MM.1S (cell line): ENCODE data around the gene CDADC1.

Source experiments
- DNase-seq: peaks from one replicate; pipeline ENCODE4 v3.0.0-alpha.2; 2015
- H2AFZ ChIP-seq: fragments of 300-600 bp; sonication (generic); 2 replicates; pipeline ENCODE4 v1.6.0; 2016; ENCODE audit warnings: antibody characterized with exemption, low read length
- H3F3A ChIP-seq: fragments of 300-600 bp; sonication (generic); 2 replicates; pipeline ENCODE4 v1.6.1; 2016; ENCODE audit warnings: mild to moderate bottlenecking, antibody characterized with exemption, low read length, moderate library complexity, mixed read lengths; ENCODE audit not compliant: insufficient read depth
- H3K27ac ChIP-seq: fragments of 300-600 bp; sonication (generic); 2 replicates; pipeline ENCODE4 v1.5.1; 2016; ENCODE audit warnings: mild to moderate bottlenecking, low read length
- H3K27me3 ChIP-seq: fragments of 300-600 bp; sonication (generic); replicated peaks from 2 replicates; pipeline ENCODE4 v1.6.0; 2016; ENCODE audit warnings: low read length; ENCODE audit not compliant: insufficient read depth
- H3K36me3 ChIP-seq: fragments of 300-600 bp; sonication (generic); replicated peaks from 2 replicates; pipeline ENCODE4 v1.6.1; 2016; ENCODE audit warnings: mild to moderate bottlenecking, low read length, mixed read lengths; ENCODE audit not compliant: insufficient read depth
- H3K4me1 ChIP-seq: fragments of 300-600 bp; sonication (generic); 2 replicates; pipeline ENCODE4 v1.6.1; 2016; ENCODE audit warnings: low read length, mixed read lengths
- H3K4me2 ChIP-seq: fragments of 300-600 bp; sonication (generic); 2 replicates; pipeline ENCODE4 v1.6.0; 2016; ENCODE audit warnings: low read depth, low read length
- H3K4me3 ChIP-seq: fragments of 300-600 bp; sonication (generic); 2 replicates; pipeline ENCODE4 v1.5.1; 2016; ENCODE audit warnings: low read length, mixed read lengths
- H3K79me2 ChIP-seq: fragments of 300-600 bp; sonication (generic); 2 replicates; pipeline ENCODE4 v1.6.1; 2016; ENCODE audit warnings: mixed run types, low read length, mixed read lengths
- H3K9ac ChIP-seq: fragments of 300-600 bp; sonication (generic); 2 replicates; pipeline ENCODE4 v1.6.1; 2016; ENCODE audit warnings: low read length, mixed read lengths
- H3K9me2 ChIP-seq: fragments of 300-600 bp; sonication (generic); replicated peaks from 2 replicates; pipeline ENCODE4 v1.6.1; 2016; ENCODE audit warnings: mild to moderate bottlenecking, low read length, mixed read lengths; ENCODE audit not compliant: insufficient read depth
- H3K9me3 ChIP-seq: fragments of 300-600 bp; sonication (generic); replicated peaks from 2 replicates; pipeline ENCODE4 v1.6.1; 2016; ENCODE audit warnings: mild to moderate bottlenecking, low read length, mixed read lengths; ENCODE audit not compliant: insufficient read depth
- H4K20me1 ChIP-seq: fragments of 300-600 bp; sonication (generic); 2 replicates; pipeline ENCODE4 v1.6.1; 2016; ENCODE audit warnings: mild to moderate bottlenecking, low read length, moderate library complexity, mixed read lengths; ENCODE audit not compliant: insufficient read depth
- EZH2 ChIP-seq: fragments of 300-600 bp; sonication (generic); optimal IDR thresholded peaks from 2 replicates; pipeline ENCODE3; 2017; ENCODE audit warnings: low read depth, mild to moderate bottlenecking, antibody characterized with exemption, low read length, mixed read lengths
- EZH2phosphoT487 ChIP-seq: fragments of 300-600 bp; sonication (generic); IDR thresholded peaks from 2 replicates; pipeline ENCODE4 v1.6.1; 2018; ENCODE audit warnings: antibody characterized with exemption, low read length
- TF ChIP-seq, protein P1 (sequence below): fragments of 300-600 bp; sonication (generic); IDR thresholded peaks from 2 replicates; pipeline ENCODE4 v1.5.1; 2016; ENCODE audit warnings: antibody characterized with exemption, low read length, mixed read lengths

The CDADC1 gene

DNA sequence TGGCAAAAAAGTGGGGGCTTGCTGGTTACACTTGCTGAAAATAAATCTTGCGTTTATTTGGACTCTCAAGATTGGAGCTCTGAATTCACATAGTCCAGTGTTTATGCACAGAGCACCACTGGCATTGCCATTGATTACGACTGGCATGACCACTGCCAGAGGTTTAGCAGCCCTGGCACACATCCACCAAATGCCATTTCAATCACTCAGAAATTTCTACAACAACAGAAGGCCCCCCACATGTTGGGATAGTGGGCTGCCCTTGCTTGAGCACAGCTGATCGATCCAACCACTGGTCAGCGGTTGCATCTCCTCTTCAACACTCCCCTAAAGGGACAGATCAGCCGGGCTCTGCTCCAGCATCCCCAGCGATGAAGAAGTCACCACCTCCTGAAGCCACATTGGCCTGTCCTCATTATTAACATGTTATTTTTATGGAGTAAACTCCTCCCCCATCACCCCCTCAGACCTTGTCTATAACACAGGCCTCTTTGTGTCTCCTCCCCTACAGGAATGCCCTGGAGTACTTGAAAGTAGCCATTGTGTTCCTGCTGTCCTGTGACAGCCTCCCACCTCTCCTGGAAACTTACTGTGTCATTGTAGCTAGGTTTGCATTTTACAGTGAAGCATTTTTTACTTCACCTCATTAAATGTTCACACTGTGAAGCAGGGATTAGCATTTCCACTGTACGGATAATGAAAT lies 51.3 kb downstream of the CDADC1 start:
- Histone ChIP-seq H3K4me1 (no peaks in the 10 kb centered on the region), H2AFZ (no peak overlapping the region), H3K4me2 (no peak overlapping the region), H3K9ac (no peak overlapping the region), H3F3A (no peaks in the 10 kb centered on the region), H3K27ac (no peak overlapping the region), H3K9me3 (no peaks in the 10 kb centered on the region), H3K79me2 (no peaks in the 10 kb centered on the region), H3K4me3 (no peak overlapping the region), H3K27me3 (no peaks in the 10 kb centered on the region), H3K36me3 (no peaks in the 10 kb centered on the region), H3K9me2 (no peaks in the 10 kb centered on the region), H4K20me1 (no peaks in the 10 kb centered on the region)
- DNase-seq, result no peak
- TF ChIP-seq EZH2phosphoT487 (no peak), EZH2 (no peak)
- TF ChIP-seq, protein P1, sequence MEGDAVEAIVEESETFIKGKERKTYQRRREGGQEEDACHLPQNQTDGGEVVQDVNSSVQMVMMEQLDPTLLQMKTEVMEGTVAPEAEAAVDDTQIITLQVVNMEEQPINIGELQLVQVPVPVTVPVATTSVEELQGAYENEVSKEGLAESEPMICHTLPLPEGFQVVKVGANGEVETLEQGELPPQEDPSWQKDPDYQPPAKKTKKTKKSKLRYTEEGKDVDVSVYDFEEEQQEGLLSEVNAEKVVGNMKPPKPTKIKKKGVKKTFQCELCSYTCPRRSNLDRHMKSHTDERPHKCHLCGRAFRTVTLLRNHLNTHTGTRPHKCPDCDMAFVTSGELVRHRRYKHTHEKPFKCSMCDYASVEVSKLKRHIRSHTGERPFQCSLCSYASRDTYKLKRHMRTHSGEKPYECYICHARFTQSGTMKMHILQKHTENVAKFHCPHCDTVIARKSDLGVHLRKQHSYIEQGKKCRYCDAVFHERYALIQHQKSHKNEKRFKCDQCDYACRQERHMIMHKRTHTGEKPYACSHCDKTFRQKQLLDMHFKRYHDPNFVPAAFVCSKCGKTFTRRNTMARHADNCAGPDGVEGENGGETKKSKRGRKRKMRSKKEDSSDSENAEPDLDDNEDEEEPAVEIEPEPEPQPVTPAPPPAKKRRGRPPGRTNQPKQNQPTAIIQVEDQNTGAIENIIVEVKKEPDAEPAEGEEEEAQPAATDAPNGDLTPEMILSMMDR, result no peak

DNA sequence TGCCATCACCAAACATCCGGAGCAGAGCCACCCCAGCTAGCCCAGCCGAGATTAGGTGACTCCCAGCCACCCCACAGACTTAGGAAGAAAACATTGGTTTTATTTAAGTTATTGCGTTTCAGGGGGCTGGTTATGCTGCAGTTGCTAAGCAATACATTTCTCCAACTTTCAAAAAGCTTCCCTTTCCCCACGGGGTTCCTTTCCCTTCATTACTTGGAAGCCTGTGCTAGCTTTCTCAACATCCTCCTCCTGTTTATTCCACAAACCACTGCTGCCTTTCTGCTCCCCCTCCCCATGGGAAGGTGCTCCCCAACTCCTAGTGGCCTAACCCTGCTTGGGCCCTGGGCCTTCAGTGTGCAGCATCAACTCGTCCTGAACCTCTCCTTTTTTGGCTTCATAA lies 52.6 kb downstream of the CDADC1 start:
- Histone ChIP-seq H3K9me3 (no peaks in the 10 kb centered on the region), H3K4me3 (no peak overlapping the region), H3K36me3 (no peaks in the 10 kb centered on the region), H3K27ac (no peak overlapping the region), H3K9me2 (no peaks in the 10 kb centered on the region), H4K20me1 (no peaks in the 10 kb centered on the region), H3K9ac (no peak overlapping the region), H3K27me3 (no peaks in the 10 kb centered on the region), H3K4me1 (no peaks in the 10 kb centered on the region), H3K79me2 (no peaks in the 10 kb centered on the region), H2AFZ (no peak overlapping the region), H3K4me2 (no peak overlapping the region), H3F3A (no peaks in the 10 kb centered on the region)
- no peak for DNase-seq
- TF ChIP-seq EZH2 (no peak), EZH2phosphoT487 (no peak)
- TF ChIP-seq, protein P1, result no peak

DNA sequence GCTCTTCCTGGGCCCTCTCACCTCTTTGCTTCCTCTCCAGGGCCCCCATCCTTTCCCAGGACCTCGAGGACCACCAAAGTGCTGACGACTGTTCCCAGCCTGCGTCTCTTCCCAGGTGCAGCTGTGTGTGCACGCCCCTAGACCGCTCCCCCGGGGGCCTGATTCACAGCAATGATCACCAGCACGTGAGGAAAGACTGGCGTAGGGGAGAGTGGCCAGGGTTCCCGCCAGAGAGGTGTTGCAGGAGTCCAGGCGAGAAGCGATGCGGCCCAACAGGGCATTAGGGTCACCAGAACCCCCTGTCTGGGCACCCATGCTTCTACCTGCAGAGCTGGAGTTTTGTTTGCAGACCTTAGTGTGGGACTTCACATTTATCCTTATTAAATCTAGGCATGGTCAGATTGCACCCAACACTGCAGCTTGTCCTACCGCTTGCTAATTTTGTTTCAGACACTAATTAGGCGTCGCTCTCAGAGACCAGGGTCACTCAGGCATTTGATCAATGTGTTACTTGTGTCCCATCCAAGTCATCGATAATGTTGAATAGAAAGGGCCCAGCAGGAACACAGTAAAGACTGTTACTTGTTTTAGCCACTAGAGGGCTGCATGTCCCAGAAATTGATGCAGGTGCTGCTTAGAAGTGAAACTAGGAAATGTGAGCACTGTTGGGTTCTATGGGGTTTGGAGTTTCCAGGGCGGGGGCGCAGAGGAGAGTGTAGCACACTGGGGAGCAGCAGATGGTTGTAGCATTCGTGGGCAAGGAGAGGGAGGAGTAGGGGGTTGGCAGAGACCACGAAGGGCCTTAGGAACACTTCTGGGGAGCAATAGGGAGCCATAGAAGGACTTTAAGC lies 53.2 kb downstream of the CDADC1 start:
- peak overlapping the region; percentile 43; the same call in 1 of the 2 replicates for H3K4me3 ChIP-seq
- H3K4me1 ChIP-seq, result no peaks in the 10 kb centered on the region
- H3F3A ChIP-seq, result no peaks in the 10 kb centered on the region
- no peaks in the 10 kb centered on the region for H3K79me2 ChIP-seq
- H2AFZ ChIP-seq, result peak overlapping the region; percentile 70
- no peak for TF ChIP-seq EZH2phosphoT487
- TF ChIP-seq, protein P1, result peak; percentile 67
- TF ChIP-seq EZH2, result no peak
- H3K4me2 ChIP-seq, result peak overlapping the region; percentile 52; the same call in 1 of the 2 replicates
- H3K9me3 ChIP-seq, result no peaks in the 10 kb centered on the region
- no peaks in the 10 kb centered on the region for H4K20me1 ChIP-seq
- no peak overlapping the region for H3K27ac ChIP-seq
- no peaks in the 10 kb centered on the region for H3K36me3 ChIP-seq
- H3K27me3 ChIP-seq, result no peaks in the 10 kb centered on the region
- H3K9ac ChIP-seq, result peak overlapping the region; percentile 21; the same call in 1 of the 2 replicates
- DNase-seq, result peak; percentile 66
- H3K9me2 ChIP-seq, result no peaks in the 10 kb centered on the region
